Body of pancreas (tissue), 4 donors: ENCODE results near the gene HIPK3. TPM values are rescaled to one million over a fixed set of nuclear protein-coding genes. Genes with fewer than 3 reads are reported as not detected.
A peak's percentile ranks its signal among the peaks of the same experiment; 100 is the strongest.

Experiments used
- ATAC-seq: fragments of 150-250 bp; one replicate; pipeline ENCODE4 v1.9.1; 2016
- DNase-seq, 4 donors: peaks; one replicate each; pipeline ENCODE4 v3.0.0-alpha.2; 2019
- H3K27ac ChIP-seq, 4 donors: fragments of 200-600 bp; sonication (generic); 1 replicate in 3 of 4; 2 replicates in 1 of 4; pipeline versions ENCODE4 v1.5.1 to v1.6.1; 2016 to 2019; ENCODE audit warnings: mild to moderate bottlenecking in 1 of 4, mixed read lengths in 1 of 4, moderate library complexity in 1 of 4
- H3K27me3 ChIP-seq, 2 donors: fragments of 200-600 bp; sonication (generic); one replicate each; pipeline ENCODE4 v1.6.0; 2016; ENCODE audit warnings: mild to moderate bottlenecking in 1 of 2
- H3K36me3 ChIP-seq, 2 donors: fragments of 200-600 bp; sonication (generic); replicated peaks in 1 of 2; 2 replicates each; pipeline ENCODE4 v1.5.1; 2016; ENCODE audit warnings: low read depth in 2 of 2; ENCODE audit not compliant: insufficient read depth in 1 of 2
- H3K4me1 ChIP-seq: fragments of 200-600 bp; sonication (generic); one replicate; pipeline ENCODE4 v1.6.0; 2016
- H3K4me3 ChIP-seq, 2 donors: fragments of 200-600 bp; sonication (generic); 1 replicate in 1 of 2; 2 replicates in 1 of 2; pipeline ENCODE4 v1.5.1; 2016 to 2019
- H3K9me3 ChIP-seq, 3 donors: fragments of 200-600 bp; sonication (generic); 1 replicate in 2 of 3; 2 replicates in 1 of 3; pipeline ENCODE4 v1.5.1; 2016
- CTCF ChIP-seq, 7 experiments: fragments of 450-650 bp in 4 of 7; fragments of 200-600 bp in 3 of 7; sonication (generic) in 3 of 7; IDR thresholded peaks; one replicate each; pipeline ENCODE4 v1.5.1; 2016 to 2019; ENCODE audit warnings: antibody characterized with exemption in 7 of 7
- POLR2A ChIP-seq, 3 donors: fragments of 450-650 bp; IDR thresholded peaks; one replicate each; pipeline ENCODE4 v1.6.1; 2016; ENCODE audit warnings: antibody characterized with exemption in 3 of 3, mild to moderate bottlenecking in 2 of 3
- WGBS, 2 donors: methylation state at CpG; one replicate each; pipeline ENCODE4 v1.1.5; 2017; 5-methylcytosine and 5-hydroxymethylcytosine counted together
- intact Hi-C: fragments of 100-400 bp; cut with DNase I; formaldehyde crosslinking; loops from one replicate; pipeline ENCODE4 v1.15.1; 2023
- total RNA-seq, 2 donors: library from RNA; depleted of rRNA; stranded (reverse); fragments of >200 nt; gene quantifications; one replicate each; pipeline ENCODE4 v1.1.0, GENCODE V29; 2016

The HIPK3 gene
- total RNA-seq, 2 donors from 2014 or later = 51.7 to 57.1 TPM

- intact Hi-C loops = no loop called here
- ATAC-seq = no peak
- Histone ChIP-seq H3K27me3 (no peaks in the 10 kb centered on the region), H3K4me3 (no peak overlapping the region), H3K9me3 (no peaks in the 10 kb centered on the region), H3K27ac (no peak overlapping the region), H3K36me3 (no peaks in the 10 kb centered on the region), H3K4me1 (peaks cover 57% of the 10 kb centered on the region)
- 88 to 92% methylated on average over 3 of the region's 3 CpGs for WGBS, 2 donors
- TF ChIP-seq POLR2A (IDR thresholded peaks at IDR 0.05) (no peak), CTCF (IDR thresholded peaks at IDR 0.05) (no peak)
- no peak for DNase-seq
Measured at GRCh38 chr11:33271059-33271458, 13.9 kb downstream of the HIPK3 start.

GRCh38 chr11:33272338-33273107, 15.3 kb downstream of the HIPK3 start:
- H3K4me3 ChIP-seq = no peak overlapping the region
- no peaks in the 10 kb centered on the region for H3K36me3 ChIP-seq
- H3K27me3 ChIP-seq = no peaks in the 10 kb centered on the region
- peaks cover 50% of the 10 kb centered on the region for H3K4me1 ChIP-seq
- WGBS, 2 donors = 85 to 90% methylated on average over 13 of the region's 13 CpGs
- DNase-seq (no peak), ATAC-seq (no peak)
- intact Hi-C loops = no loop called here
- no peaks in the 10 kb centered on the region for H3K9me3 ChIP-seq
- H3K27ac ChIP-seq = no peak overlapping the region
- TF ChIP-seq POLR2A (IDR thresholded peaks at IDR 0.05) (no peak), CTCF (IDR thresholded peaks at IDR 0.05) (no peak)

GRCh38 chr11:33273656-33274055, 16.5 kb downstream of the HIPK3 start:
- intact Hi-C loops = no loop called here
- H3K27me3 ChIP-seq = no peaks in the 10 kb centered on the region
- H3K9me3 ChIP-seq = no peaks in the 10 kb centered on the region
- ATAC-seq = no peak
- no peaks in the 10 kb centered on the region for H3K36me3 ChIP-seq
- no peak for DNase-seq
- peak overlapping the region in 1 of 4 donors; percentile 44 for H3K27ac ChIP-seq
- no peak overlapping the region for H3K4me3 ChIP-seq
- peaks cover 57% of the 10 kb centered on the region for H3K4me1 ChIP-seq
- TF ChIP-seq POLR2A (IDR thresholded peaks at IDR 0.05) (no peak), CTCF (IDR thresholded peaks at IDR 0.05) (no peak)

- no peak for TF ChIP-seq POLR2A (IDR thresholded peaks at IDR 0.05)
- no peak for TF ChIP-seq CTCF (IDR thresholded peaks at IDR 0.05)
- DNase-seq = no peak
- Histone ChIP-seq H3K36me3 (no peaks in the 10 kb centered on the region), H3K27ac (no peak overlapping the region), H3K4me1 (peaks cover 23% of the 10 kb centered on the region), H3K9me3 (no peaks in the 10 kb centered on the region), H3K4me3 (no peak overlapping the region), H3K27me3 (no peaks in the 10 kb centered on the region)
- intact Hi-C loops = no loop called here
- no peak for ATAC-seq
Measured at GRCh38 chr11:33280411-33280810, 23.2 kb downstream of the HIPK3 start.

- Histone ChIP-seq H3K27ac (no peak overlapping the region), H3K27me3 (no peaks in the 10 kb centered on the region), H3K4me3 (no peak overlapping the region), H3K4me1 (peaks cover 23% of the 10 kb centered on the region), H3K36me3 (no peaks in the 10 kb centered on the region), H3K9me3 (no peaks in the 10 kb centered on the region)
- intact Hi-C loops = no loop called here
- ATAC-seq (no peak), DNase-seq (no peak)
- TF ChIP-seq CTCF (IDR thresholded peaks at IDR 0.05) = no peak
- no peak for TF ChIP-seq POLR2A (IDR thresholded peaks at IDR 0.05)
Measured at GRCh38 chr11:33281758-33282157, 24.6 kb downstream of the HIPK3 start.
